ENCODE measurements around the gene SRGAP1.
"Not testable (repeated sequence)": the region's sequence is repeated elsewhere in the genome, so short reads cannot be mapped to it uniquely, and the experiment has no call there.

Gene SRGAP1

DNA sequence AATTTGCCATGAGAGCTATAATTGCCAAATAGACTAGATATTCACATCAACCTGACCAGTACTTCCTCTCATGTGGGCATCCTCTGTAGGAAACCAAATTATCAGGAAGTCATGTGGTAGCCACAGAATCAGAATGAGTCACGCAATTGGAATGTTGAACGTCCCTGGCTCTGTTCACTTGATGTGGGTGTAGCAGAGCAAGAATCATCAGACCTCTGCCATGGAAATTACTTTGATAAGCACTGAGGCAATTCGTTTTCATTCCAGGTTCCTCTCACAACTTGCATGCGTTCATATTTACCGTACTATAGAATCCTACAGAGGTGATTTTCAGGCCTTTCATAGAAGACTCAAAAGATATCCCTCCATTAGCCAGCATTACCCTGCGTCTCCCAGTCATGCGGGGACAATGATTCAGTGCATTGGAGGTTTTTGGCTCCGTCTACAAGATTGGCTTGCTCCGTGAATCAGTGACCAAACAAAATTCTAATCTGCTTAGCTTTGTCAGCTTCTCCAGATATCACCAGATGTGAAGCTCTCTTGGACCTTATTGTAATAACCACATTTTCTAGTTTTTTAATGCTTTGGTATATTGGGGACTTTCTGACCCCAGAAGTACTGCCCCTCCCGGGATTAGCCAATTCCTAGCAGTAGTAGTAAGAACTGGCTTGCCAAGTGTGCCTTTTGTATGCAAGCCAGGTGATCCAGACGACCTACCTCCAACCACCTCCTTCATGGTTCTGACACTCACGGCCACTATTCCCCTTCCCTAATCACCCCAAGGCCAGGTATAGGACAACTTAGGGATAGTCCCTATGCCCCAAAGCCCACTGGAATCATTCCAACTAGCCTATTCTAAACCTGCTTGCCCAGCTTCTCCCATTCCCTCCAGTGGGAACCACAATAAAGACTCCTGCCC, 244.2 kb downstream of the SRGAP1 start:
- H3K4me3 ChIP-seq: peak overlapping the region in 1 of 7 experiments; percentile 7
- H3K27ac ChIP-seq: peak overlapping the region in 20 of 21 experiments; percentile 31 to 87 (median 78)

DNA sequence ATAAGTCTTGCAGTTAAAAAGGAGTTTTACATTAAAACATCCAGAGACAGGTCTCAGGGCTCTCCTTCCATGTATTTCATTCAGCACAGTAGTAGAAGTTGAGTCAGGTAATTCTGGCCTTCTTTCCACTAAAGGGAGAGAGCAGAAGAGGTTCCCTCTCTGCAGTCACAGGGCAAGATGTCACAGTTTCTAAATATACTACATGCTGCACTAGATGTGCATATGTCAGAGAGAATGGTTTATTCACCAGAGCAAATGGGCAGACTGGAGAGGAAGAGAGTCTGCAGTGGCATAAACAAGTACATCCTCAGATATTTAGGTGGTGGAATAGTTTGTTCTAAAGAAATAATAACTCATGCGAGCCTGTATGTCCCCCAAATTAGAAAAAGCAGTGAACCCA, 245.5 kb downstream of the SRGAP1 start:
- H3K27ac ChIP-seq: peak overlapping the region in 10 of 21 experiments; percentile 6 to 87 (median 81)

DNA sequence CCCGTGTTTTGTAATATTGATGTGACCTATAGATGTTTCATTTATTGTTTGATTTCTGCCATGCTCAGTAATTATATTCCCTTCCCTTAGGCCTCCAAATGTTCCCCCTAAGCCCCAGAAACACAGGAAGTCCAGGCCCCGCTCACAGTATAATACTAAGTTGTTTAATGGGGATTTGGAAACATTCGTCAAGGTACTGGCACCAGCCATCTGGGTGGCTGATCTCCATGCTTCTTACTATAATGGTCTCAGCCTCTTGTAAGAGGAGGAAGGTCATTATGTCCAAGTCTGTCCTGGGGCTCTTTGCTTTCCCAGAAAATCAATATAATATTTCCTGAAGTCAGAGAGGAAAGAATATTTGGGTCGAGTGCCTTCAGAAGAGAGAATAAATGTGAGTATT, 246.7 kb downstream of the SRGAP1 start:
- no peak overlapping the region for H3K4me3 ChIP-seq
- H3K27ac ChIP-seq: peak overlapping the region in 1 of 21 experiments; percentile 81

More for the DNA sequence above, 245.5 kb downstream of the SRGAP1 start:
- no peak overlapping the region for H3K4me3 ChIP-seq

DNA sequence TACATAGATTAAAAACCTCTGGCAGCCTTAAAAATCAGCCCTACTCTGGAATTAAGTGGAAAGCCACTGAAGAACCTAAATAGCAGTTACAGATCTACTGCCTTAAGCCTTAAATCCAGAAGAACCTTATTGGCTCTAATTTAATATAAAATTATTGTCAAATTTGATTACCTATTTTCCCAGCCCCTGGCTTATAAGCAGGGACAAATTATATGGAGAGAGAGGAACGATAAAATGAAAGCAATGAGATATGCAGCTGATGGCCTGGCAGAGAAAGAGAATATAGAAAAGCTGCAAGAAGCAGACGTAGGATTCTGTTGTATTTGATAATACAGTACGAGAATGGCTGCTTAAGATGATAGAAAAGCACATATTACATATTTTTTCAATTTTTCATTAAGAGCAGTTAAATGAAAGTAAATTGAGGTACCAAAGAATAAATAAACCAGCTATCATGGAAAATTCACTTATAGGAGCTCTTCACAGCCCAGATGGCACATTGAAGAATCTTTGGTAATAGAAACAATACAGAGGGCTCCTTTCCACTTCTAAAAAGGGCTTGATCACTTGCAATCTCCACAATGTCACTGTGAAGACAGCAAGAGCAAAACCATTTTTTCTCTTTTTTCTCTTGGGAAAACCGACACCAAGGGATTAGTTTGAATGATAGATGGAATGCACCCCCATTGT, 248.2 kb downstream of the SRGAP1 start:
- Histone ChIP-seq H3K4me3 (no peak overlapping the region), H3K27ac (no peak overlapping the region)

DNA sequence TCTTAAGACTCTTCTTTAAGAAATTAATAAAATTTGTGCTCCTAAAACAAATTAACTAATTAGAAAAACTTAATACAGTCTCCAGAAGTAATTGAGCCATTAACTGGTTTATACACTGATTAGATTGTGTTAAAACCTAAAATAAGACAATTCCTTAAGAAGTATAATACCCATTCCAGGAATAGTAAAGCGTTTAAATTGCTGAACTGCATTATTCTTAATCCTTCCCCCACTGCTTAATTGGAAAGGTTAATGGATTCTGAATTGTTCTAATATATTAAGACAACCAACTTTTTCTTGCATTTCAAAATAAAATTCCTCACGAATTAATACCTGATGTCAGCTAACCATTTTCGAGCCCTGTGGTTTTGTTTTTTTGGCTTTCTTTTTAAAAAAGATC, 249.2 kb downstream of the SRGAP1 start:
- no peak overlapping the region for H3K4me3 ChIP-seq
- H3K27ac ChIP-seq: no peak overlapping the region

DNA sequence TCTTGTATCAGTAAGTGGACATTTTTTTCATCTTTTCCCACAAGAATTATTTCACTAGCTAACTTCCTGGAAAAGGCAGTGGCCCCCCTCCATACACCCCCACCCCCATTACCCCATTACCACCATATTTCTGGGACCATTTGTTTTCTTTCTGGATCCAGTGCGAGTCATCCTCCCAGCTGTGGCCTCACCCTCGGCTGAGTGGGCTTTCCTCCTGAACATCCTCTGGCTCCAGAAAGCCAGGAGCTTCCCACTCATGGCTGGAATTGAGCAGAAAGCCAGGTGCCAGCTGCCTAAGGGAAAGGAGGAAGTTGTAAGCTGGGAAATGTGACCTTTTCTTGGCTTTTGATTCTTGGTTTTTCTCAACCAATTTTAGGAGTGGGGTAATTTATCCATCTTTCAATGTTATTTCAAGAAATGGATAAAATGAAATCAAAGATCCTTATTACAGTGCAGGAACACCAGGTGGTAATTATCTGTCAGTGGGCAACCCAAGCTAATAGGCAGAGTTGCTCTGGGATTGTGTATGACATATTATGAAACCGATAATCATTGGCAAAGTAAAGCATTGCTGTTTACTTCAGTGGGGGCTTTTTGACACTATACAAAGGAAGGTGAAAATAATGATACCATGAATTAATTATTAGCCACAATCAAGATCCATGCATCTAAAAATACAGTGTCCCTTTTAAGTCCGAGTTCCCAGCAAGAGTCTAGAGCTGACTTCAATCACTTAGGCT, 253.0 kb downstream of the SRGAP1 start:
- no peak overlapping the region for H3K4me3 ChIP-seq
- peak overlapping the region in 1 of 21 experiments; percentile 11 for H3K27ac ChIP-seq

DNA sequence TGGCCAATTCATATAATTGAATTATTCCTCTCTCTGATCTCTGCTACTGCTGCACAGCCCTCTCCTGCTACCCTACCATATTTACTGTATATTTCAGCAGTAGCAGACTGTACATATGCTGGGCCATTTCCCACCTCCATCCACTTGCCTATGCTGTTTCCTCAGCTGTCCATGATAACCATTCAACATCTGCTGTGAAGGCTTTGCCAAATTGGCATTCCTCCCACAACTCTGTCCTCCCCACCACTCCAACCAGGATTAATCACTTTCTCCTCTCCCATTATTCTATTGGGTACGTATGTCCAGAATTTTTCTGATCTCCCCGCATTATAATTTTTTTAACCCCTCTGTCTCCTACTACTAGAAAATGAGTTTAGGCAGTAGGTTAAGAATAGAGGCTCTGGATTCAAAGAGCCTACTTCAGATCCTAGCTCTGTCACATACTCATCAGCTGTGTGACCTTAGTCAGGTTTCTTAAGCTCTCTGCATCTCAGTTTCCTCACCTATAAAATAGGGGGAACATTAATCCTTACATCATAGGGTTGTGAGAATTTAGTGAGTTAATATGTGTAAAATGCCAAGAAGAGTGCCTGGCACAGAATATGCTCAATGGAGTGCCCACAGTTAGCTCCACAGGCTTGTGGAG, 254.3 kb downstream of the SRGAP1 start:
- Histone ChIP-seq H3K27ac (peak overlapping the region in 1 of 21 experiments; percentile 31), H3K4me3 (no peak overlapping the region)

DNA sequence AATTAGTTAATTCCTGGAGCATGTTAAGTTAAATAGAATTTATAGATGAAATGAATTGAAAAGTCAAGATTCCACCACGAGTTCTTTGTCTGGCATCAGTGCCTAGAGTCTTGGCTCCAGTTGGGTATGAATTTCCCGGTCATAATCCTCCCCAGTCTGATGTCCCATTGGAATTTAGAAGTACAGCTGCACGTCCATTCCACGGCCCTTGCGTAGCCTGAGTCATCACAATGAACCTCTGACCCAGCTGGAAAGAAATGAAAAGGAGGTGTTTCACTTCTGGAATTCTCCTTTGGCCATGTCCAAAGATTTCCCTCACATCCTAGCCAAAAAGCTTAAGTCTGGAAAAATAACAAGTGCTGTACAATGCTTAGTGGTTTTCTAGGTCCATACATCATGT, 254.9 kb downstream of the SRGAP1 start:
- Histone ChIP-seq H3K27ac (peak overlapping the region in 1 of 21 experiments; percentile 9), H3K4me3 (no peak overlapping the region)

DNA sequence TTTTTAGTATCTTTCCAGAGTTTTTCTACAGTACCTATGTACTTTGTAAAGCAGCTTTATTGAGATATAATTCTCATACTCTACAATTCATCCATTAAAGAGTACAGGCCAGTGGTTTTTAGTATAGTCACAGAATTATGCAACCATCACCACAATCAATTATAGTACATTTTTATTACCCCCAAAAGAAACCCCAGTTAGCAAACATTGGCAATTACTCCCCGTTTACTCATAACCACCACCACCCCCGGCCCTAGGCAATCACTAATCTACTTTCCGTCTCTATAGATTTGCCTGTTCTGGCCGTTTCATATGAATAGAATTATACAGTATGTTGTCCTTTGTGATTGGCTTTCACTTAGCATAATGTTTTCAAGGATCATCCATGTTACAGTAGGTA, 257.8 kb downstream of the SRGAP1 start:
- Histone ChIP-seq H3K4me3 (no peak overlapping the region), H3K27ac (no peak overlapping the region)

DNA sequence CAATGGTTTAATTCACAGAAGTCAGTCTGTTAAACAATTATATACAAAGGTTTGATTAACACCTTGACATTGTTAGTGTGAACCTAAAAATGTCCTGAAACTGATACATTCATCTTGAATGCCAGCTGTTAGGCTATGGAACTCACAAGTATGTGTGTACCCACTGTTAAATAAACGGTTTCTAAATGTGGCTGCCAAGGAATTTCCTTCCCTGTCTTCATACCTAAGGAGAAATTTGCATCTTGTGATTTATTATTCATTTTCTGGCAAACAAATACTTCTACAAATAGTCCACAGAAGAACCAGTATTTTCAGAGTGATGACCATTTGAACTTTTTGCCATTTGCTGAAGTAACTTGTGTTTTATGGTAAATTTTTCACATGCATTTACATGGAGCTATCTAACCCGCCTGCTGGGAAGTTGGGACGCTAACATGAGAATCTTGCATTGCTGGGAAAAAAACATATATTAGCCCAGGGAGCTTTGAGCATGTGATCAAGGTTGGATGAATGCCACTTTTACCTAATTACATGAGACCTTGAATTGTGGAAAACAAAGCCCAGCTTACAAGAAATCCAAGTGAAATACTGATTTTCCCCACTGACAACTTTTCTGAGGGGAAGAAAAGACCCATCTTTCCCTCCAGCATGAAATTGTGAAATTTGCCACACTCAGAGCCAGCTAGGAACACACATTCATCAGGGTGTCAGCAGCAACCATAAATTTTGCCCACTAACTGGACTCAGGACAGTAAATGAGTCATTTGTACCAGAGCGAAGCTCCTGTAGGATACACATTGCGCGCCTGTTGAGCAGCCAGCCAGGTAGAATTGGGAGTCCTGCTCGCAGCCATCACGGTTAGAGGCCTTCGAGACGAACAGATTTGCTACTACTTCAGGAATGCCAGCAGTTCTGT, 259.6 kb downstream of the SRGAP1 start:
- Histone ChIP-seq H3K4me3 (no peak overlapping the region), H3K27ac (peak overlapping the region in 1 of 21 experiments; percentile 25)

DNA sequence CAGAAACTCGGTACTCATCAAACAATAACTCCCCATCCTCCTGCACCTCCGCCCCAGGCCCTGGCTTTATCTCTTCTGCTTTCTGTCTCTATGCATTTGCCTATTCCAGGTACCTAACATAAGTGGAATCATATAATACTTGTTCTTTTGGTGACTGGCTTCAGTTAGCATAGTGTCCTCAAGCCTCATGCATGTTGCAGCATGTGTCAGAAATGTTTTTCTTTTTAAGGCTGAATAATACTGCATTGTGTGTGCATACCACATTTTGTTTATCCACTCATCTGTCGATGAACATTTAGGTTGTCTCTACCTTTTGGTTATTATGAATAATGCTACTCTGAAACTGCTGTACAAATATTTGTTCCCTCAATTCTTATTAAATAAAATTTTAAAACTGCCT, 260.5 kb downstream of the SRGAP1 start:
- H3K4me3 ChIP-seq: no peak overlapping the region
- H3K27ac ChIP-seq: no peak overlapping the region

DNA sequence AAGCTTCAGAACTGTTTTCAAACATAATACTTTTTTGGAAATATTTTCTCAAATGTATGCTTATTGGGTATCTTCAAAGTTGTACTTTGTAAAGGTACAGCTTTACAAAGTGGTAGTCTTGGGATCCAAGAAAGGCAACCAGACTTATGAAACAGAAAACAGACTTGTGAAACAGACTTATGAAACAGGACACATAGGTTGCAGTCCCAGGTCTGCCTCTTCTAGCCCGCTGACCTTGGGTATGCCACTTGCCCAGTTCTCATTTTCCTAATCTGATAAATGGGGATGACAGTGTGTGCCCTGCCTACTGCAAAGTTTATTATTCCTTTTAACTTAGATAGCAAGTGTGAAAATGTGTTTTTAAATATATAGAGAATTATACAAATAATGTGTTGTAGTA, 263.3 kb downstream of the SRGAP1 start:
- Histone ChIP-seq H3K27ac (no peak overlapping the region), H3K4me3 (no peak overlapping the region)

DNA sequence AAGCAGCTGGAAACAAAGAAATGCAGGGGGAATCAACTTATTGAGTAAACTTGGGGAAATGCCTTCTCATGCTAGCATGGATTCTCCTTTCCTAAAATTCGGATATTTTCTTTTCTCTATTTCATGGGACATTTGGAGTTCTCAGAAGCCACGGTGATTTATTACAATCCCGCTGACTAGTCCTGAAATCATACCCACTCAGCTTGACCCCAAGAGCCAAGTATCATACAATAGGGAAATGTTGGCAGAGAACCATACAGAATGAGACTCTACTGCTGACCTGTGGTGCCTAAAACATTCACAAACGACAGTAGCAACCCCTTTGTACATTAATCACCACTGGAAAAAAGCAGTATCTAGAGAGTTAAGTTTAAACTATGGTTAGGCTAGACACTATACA, 265.2 kb downstream of the SRGAP1 start:
- Histone ChIP-seq H3K27ac (no peak overlapping the region), H3K4me3 (no peak overlapping the region)

DNA sequence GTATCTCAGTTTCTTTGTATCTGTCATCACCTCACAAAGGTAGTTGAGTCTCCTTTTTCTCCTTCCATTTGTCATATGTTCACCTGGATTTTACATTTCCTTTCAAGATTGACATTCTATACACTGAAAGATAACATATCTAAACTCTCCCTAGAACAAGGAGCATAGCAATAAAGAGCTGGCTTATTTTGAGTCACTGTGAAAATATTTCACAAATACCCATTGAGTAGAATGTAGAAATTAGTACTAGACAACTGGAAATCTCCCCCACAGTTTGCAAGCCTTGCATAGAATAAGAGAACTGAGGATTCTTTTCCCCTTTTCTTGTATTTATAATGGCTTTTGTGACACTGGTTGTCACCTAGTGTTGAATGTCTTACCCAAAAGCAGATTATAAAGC, 266.4 kb downstream of the SRGAP1 start:
- Histone ChIP-seq H3K27ac (no peak overlapping the region), H3K4me3 (no peak overlapping the region)

DNA sequence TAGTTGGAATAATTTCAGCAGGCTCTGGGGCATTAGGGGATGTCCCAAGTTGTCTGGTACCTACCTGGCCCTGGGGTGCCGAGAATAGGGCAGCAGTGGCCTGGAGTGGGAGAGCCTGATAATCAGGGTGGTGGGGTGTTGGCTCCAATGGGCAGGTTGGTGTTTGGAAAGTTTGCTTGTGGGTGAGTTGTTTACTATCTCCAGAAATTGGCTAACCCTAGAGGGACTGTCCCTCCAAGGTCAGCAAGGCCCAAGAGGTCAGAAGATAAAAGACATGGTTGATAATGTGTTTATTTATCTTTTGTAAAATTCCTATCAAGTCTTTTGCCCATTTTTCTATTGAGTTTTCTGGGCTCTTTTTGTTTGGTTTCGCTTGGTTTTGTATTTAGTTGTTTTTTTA, 272.5 kb downstream of the SRGAP1 start:
- no peak overlapping the region for H3K4me3 ChIP-seq
- no peak overlapping the region for H3K27ac ChIP-seq

DNA sequence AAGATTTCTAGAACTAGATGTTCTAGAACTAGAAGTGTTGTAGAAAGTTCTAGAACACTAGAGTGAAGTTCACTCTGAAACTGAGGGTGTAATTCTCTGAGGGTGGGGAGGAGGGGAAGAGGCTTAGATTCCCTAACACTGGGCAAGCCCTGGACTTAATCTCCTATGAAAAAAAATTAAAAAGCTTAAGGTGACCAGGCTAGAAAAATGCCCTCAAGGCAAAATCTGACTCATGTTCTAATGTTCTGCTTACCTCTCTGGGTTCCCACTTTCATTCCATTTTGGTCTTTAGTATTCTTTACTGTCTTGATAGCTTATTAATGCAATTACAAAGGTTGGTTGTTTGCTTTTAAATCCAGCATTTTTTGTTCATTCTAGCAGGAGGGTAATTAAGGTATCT, 276.1 kb downstream of the SRGAP1 start:
- Histone ChIP-seq H3K27ac (no peak overlapping the region), H3K4me3 (no peak overlapping the region)

DNA sequence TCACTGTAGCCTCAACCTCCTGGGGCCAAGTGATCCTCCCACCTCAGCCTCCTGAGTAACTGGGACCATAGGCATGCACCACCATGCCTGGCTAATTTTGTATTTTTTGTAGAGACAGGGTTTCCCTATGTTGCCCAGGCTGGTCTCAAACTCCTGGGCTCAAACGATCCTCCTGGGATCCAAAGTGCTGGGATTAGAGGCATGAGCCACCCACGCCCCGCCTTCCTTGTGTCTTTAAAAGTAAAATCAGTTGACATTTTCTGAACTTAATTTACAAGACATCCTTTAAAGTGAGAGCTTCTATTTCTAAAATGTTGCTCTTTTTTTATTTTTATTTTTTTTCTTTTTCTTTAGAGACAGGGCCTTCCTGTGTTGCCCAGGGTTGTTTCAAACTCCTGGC, 276.6 kb downstream of the SRGAP1 start:
- not testable (repeated sequence) for H3K27ac ChIP-seq

DNA sequence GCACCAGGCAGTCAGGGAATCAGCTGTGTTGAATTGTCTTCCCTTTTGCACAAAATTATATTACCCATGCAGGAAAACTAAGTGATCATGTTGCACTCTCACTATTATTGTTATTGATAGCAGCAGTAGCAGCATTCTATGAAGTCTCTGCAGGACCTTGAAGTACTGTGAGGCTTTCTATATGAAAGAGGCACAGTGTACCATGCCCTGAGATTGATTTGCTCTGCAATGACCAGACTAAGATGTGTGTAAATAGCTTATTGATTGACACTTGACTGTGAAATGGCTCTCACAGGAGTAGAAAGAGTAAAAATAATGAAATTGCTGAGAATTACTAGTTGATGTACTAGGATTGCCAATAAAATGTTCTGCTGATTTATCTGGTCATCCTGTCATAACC, 277.7 kb downstream of the SRGAP1 start:
- H3K27ac ChIP-seq: no peak overlapping the region
- no peak overlapping the region for H3K4me3 ChIP-seq

More for the DNA sequence above, 276.6 kb downstream of the SRGAP1 start:
- H3K4me3 ChIP-seq: not testable (repeated sequence)

DNA sequence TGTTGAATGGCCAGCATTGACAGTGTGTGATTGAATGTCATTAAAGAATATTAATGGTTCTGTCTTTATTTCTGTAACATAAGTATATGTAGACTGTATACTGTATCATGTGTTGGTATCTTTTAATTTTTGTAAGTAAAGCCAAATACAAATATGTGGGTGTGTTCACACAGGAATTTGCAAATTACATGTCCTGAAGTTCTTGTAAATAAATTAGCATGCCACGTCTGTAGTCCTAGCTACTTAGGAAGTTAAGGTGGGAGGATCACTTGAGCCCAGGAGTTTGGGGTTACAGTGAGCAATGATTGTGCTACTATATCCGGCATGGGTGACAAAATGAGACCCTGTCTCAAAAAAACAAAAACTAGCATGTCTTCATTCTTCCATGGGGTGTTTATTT, 278.5 kb downstream of the SRGAP1 start:
- H3K4me3 ChIP-seq: no peak overlapping the region
- no peak overlapping the region for H3K27ac ChIP-seq
